ENCODE results near the gene RPL4.
A peak's percentile ranks its signal among the peaks of the same experiment; 100 is the strongest.
"Not testable (repeated sequence)": the region's sequence is repeated elsewhere in the genome, so short reads cannot be mapped to it uniquely, and the experiment has no call there.

Gene RPL4

DNA sequence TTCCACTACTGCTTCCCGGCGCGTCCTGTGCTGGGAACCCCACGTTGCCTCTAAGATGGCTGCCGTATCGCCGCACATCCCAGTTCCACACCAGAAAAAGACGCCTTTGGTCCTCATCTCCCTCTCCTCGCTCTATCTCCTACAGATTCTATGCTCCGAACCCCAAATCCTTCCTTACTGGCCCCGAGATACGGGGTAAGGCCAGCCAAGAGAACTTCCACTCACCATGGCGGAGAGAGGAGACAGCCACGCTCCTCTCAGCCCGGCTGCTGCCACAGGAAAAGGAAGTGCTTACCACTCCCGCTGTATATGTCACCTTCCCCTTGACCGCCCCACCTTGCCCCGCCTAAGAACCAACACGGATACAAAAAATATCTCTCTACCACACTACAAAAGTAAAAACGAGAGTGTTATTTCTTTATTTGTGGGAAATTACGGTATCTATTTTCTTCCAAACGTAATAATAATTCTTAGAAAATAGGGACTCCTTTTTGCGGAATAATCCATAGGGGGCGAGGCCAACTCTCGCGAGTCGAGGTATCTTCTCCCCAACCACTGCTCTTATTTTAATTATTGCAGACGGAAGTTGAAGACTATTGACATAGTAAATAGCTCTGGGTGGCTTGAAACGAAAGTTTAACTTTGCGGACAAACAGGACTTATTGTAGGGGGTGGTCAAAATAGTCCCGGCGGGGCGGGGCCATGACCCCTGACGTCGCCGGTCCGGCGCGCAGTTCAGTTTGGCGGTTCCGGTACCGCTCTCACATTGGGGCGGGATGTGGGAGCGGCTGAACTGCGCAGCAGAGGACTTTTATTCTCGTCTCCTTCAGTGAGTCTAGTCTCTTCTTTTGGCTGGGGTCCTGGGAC, at the start of gene RPL4, which contains the start of gene ZWILCH:
Gene RPL4, minus strand, starts transcription at position 293 of the 867 bp plus-strand sequence. Its CDS starts 65 bp downstream, at position 228.
Gene ZWILCH, plus strand, starts transcription at position 764 of the 867 bp plus-strand sequence. Its CDS starts 13 bp downstream, at position 777.
- peak; percentile 79 to 81 for DNase-seq

DNA sequence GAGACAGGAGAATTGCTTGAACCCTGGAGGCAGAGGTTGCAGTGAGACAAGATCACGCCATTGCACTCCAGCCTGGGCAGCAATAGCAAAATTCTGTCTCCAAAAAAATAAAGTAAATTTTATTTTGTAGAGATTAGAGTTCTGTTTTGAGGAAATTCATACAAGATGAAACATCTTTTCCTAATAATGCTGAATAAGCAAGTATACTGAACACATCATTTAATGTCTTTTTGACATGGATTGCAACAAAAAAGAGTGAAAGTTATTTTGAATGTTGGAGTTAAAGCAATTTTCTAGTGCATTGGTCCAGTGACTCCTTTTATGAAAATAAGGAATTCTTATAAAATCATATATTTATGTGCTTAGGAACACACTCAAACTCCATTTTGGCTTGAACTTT, 40.6 kb upstream of the RPL4 start:
- no peak for DNase-seq

DNA sequence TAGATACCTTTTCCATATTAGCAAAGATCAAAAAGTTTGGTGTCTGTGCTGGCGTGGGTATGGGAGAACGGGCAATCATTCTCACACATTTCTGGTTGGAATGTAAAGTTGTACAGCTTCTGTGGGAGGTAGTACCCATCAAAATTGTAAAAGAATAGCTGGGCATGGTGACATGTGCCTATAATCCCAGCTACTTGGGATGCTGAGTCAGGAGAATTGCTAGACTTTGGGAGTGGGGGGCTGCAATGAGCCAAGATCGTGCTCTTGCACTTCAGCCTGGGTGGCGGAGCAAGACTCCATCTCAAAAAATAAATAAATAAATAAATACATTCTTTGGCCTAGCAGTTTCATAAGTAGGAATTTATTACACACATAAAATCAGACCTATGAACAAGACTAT, 38.2 kb upstream of the RPL4 start:
- no peak for DNase-seq

DNA sequence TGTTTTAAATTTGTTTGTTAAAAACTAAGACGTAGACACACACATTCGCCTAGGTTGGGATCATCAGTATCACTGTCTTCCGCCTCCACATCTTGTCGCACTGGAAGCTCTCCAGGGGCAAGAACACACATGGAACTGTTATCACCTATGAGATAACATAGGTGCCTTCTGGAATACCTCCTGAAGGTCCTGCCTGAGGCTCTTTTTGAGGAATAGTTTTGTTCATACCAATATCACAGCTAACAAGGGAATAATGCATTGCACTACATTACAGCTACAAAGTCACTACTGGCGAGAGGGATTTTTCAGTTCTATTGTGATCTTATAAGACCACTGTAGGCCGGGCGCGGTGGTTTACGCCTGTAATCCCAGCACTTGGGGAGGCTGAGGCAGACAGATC, 30.4 kb upstream of the RPL4 start:
- no peak for DNase-seq

DNA sequence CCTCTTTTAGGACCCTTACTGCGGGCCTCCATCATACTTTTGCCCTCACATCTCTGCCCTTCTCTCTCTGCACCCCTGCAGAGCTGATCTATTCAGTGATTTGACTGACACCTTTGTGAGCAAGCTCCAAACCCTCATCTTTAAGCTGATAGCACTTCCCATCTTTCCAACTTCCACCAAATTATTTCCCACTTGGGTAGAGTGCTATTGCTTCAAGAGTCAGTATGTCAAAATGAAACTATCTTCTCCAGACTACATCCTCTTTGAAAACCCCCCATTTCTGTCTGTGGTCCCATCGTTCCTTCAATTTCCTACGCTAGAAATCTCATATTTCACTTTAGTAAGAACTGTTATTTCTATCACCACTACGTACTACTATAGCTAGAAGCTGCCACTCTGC, 20.2 kb upstream of the RPL4 start:
- DNase-seq: no peak

DNA sequence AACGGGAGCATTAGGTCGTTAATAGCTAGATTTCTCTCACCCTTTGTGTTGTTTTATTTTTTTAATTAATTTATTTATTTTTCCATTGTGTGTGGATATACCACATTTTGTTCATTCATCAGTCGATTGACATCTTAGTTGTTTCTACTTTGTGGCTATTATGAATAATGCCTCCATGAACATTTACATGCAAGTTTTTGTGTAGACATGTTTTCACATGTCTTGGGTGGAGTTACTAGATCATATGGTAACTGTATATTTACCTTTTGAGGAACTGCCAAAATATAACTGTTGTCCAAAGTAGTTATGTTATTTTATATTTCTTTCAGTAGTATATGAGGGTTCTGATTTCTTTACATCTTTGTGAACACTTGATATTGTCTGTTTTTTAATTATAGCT, 19.3 kb upstream of the RPL4 start:
- DNase-seq: no peak

DNA sequence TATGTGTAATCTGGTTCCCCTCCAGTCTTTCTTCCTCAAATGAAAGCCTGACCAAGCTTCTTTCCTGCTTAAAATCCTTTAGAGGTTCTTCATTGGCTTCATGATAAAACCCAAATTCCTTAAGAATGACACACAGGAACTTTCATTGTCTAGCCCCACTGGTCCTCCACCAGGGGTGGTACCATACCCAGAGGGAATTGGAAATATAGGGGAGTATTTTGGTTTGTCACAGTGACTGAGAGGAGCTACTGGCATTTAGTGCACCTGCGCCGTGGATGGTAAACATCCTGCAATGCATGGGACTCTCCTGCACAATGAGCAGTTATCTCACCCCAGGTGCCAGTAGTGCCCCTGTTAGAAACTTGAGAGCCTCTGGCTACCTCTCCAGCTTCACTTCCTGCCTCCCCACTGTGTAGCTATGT, 11.3 kb upstream of the RPL4 start:
- no peak for DNase-seq

DNA sequence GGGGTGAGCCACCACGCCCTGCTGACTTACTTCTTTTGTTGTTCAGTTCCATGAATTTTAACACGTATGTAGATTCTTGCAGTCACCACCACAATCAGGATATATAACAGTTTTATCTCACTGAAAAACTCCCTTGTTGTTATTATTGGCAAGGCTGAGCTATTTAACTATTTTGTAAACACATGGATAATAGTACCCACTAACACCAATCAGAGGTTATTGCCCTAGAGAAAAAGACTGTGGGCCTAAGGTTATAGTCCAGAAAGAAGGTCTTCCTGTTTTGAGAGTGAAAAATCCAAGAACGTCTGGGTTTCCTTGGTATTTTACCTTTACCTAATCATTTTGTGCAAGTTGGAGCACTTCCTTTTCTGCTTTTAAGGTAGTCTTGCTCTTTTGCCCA, 9.9 kb upstream of the RPL4 start:
- DNase-seq: no peak

DNA sequence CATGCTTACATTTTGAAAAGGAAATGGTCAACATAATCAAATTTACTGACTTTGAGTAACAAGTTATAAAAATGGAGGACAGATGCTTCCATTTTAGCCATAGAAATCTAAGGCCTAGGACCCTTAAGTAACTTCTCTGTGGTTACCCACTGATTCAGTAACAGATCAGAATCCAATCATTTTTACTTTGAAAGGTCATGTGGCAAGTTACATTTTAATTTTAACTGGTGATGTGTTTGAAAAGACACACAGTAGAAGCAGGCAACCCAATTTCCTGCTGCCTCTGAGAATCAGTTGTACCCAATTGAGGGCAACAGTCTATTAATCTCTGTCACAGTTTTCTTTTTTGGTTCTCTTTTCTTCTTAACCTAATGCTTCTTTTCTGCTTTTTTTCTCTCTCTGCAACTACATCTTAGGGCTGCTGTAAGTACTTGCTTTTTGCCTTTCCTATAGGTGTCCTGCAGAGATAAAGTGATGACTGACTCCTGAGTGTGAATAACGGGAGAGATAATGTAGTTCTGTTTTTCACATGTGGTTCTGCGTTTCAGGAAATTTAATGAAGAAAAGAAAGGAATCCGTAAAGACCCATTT, 3.7 kb upstream of the RPL4 start:
- DNase-seq: no peak

DNA sequence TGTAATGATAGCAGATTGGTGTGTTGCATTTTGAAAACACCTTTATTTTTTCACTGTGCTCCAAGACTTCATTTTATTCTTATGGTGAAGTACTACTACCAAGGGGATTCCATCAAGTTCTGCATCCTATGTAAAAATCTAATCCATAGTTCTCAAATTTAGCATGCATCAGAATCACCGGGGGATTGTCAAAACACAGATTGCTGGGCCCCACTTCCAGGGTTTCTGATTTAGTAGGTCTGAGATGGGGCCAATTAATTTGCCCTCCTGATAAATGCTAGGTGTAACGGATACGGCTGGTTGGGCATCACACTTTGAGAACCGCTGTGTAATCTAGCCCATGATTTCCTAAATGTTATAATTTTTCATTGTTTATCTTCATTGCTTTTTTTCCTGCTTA, 1.2 kb upstream of the RPL4 start:
- DNase-seq: no peak

DNA sequence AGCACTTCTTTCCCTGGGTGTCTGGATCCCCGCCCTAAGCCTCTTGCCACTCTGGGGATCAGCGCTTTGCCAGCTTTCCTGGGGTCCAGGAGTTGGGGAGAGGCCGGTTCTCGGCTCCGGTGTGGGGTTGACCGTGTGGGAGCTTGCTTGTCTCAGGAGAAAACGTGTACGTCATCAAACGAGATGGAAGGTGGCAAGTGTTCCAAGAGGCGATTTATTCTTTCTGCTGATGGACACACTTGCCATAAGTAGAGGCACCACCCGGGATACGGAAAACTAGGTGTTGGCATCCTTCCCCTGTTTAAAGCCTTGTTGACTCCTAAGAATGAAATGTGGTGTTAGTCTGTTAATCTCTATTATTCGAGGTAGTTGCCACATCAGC, 766 bp upstream of the RPL4 start:
- DNase-seq: no peak

DNA sequence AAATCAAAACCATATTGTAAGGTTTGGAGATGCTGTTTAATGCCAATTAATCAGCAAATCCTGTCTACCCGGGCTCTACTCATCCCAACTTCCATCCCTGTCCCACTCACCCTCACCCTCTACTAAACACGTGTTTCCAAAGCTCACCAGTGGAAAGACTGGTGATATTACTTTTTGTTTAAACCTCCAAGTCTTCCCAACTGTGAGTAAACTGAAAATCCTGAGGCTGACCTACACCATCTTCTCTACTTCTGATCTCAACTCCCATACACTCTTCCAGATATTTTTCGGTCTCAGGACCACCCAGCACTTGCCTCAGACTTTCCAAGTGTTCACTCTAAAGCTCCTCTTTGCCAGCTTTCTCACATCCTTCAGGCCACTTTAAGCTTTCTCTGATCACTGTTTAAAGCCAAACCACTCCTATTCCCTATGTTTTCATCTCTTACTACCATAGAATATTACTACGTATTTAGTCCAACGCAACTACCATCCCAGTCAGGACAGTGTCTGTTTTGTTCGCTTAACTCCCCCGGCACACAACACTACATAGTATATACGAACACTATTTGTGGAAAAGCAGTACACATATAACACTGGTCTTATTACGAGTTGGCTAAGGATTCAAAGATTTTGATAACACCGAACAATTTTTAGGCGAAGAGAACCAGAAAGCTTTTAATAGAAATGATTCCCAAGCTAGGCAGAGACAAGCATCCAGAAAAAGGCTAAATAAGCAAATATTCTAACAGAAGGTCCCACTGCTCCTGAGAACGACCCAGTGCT, 684 bp downstream of the RPL4 start:
- DNase-seq: no peak

DNA sequence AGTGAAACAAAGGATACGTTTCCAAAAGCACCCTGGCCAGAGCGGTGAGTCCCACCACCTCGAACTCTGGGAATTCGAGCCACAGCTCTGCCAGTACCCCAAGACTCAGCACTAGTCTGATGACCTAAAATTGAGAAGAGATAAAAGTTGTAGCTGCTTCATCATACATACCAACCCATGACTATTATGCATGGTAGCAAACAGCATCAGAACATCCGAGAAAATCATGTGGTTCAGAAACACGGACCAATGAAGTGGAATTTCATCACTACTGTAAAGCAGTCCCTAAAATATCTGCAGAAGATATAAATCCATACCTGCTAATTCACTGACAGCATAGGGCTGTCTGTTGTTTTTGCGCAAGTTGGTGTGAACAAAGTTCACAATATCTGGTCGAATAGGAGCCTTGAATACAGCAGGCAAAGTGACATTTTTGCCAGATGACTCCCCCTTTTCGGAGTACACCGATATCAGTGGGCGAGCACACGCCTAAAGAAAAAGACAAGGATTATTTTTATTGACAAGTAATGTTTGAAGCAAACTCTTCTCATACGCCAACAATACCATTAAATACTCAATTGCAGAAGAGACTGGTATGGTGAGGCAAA, 1.5 kb downstream of the RPL4 start:
- not testable (repeated sequence) for DNase-seq

DNA sequence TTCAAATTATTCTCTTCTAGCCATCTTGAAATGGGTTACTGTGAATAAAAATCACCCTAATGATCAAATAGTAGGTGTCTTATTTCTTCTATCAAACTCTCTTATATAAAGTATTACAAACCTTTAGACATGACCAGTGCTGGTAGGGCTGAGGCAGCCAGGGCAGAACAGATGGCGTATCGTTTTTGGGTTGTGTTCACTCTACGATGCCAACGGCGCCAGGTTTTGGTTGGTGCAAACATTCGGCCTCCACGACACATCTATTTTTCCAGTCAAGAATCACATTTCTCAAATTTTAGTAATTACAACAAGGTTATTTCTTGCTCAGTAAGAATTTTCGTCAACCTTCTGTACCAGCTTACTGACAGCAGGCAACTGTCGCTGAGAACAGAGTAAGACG, 2.2 kb downstream of the RPL4 start:
- DNase-seq: peak in 1 of 2 experiments; percentile 13

DNA sequence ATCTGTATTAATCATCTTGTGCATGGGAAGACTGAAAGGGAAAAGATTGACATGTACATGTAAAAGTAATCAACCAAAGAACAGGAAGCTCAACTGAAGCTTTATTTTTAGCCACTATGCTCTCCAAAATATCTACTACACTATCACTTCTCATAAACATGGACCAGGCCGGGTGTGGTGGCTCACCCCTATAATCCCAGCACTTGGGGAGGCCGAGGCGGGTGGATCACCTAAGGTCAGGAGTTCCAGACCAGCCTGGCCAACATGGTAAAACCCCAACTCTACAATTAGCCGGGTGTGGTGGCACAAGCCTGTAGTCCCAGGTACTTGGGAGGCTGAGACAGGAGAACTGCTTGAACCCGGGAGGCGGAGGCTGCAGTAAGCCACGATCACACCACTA, 4.3 kb downstream of the RPL4 start:
- DNase-seq: not testable (repeated sequence)

DNA sequence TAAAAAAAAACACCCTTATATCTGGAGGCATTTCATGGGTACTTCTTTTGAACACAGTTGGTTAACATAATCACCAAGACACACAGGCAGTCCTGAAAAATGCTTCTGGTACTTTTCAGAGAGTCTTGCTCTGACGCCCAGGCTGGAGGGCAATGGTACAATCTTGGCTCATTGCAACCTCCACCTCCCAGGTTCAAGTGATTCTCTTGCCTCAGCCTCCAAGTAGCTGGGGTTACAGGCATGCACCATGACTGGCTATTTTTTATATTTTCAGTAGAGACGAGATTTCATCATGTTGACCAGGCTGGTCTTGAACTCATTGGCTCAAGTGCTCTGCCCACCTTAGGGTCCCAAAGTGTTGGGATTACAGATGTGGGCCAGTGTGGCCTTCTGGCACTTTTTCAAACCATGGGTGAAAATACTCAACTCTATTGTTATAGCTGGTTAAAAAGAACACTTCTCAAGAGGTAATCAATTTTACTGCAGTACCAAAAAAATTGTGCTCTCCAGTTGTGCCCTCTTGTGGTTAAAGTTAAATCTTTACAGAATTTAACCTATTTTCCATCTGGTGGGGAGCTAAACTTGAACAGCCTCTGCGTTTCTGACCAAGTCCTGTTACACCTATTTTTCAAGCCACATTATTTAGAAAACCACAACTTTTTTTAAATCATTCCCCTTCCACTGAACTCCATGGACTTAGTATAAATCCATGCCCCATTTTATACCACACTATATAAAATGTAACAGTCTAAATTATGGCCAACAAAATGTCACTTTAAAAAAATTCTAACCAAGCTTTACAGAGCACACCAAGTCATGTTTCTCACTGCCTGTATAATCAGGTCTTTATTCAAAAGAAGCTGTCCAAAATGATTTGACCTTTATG, 5.9 kb downstream of the RPL4 start:
- peak in 1 of 2 experiments; percentile 39 for DNase-seq

DNA sequence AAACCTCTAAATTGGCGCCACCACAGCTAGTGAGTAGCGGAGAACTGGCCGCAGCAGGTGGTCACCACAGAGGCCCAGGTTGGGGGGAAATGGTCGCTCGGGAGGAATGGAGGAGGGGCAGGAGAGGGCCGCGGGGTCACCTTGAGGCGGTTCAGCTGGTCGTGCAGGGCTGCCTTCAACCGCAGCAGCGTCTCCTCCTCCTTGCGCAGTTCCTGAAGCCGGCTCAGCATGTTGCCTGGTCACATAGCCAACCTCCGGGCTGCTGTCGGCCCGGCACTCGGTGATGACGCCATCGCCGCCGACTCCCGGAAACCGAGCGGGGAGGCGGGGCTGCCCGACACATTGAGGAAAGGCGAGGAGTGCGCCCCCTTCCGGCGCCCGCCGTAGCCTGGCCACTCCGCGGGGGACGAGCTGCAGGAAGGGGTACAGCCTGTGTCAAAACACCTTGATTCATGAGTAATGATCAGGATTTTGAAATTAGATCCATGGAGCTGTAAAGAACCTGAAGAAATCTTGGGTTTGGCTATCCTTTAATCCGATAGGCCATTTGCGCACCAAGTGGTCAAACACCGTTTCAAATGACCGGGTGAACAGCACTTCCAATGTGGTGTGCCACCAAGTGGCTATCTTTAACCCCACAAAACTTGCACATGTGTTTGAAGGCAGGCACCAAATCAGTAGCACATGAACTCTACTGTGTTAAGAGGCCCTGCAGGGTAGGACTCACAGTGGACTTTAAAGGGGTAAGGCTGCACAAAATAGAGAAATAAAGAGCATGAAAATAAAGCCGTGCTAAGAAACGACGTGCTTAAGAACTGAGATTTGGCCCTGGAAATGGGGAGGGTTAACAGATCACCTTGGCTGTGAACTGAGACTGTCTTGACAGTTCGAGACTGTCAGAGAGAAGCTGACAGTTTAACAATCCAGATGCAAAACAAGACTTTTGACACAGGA, 6.9 kb downstream of the RPL4 start, which contains the start of gene SNAPC5:
Gene SNAPC5, minus strand, starts transcription at position 261 of the 954 bp plus-strand sequence. Its CDS starts 31 bp downstream, at position 230.
- DNase-seq: peak; percentile 73 to 93

DNA sequence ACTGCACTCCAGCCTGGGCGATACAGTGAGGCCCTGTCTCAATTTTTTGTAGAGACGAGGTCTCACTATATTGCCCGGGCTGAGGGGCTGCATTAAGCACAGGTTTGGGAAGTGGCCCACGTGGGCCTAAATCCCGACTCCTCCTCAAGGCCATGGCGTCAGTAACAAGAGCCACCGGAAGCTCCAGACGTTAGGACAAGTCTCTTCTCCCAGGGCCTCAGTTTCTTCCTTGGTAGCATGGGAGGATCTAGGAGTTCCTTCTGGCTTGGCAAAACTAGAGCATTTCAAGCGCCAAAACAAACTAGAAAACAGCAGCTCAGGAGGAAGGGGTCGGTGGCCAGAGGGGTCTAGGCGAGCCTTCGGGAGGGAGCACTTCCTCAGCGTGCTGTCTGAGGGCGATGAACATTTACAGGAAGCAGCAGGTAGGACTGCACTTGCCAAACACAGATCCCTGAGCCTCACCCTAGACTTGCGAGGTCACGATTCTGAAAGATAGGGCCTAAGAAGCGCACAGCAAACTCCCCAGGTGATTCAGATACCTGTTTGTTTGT, 7.6 kb downstream of the RPL4 start:
- DNase-seq: no peak

DNA sequence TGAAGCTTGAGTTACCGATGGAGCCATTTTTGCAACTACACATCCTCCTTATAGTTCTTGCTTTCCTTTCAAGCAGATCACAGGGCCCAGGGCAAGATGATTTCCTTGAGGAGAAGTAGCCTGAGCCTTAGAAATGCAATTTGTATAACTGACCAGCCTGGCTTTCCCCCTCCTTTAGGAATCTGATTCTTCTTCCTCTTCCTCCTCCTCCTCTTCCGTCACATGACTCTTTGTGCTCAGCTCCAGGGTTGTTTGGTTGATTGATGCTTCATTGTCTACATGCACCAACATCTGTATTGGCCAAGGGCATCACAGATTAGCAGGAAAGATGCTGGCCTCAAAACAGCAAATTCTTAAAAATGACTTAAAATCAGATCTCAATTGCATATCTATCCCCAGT, 10.4 kb downstream of the RPL4 start:
- DNase-seq: no peak

DNA sequence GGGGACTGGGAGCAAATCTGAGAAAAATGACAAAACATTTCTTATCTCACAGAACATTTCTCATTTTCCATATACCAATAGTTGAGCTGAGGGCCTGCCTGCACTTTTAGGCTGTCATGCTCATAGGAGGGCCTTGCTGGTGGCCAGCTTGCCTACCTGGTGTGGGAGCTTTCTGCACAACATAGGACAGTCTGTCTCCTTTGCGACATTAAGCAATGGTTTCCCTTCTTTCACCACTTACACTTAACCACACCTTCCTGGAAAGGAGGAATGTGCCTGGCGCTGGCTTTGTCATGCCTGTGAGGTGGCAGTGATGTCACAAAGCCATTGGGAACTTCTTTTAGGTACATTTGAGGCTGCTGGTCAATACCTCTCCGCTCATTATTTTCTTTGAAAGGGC, 12.8 kb downstream of the RPL4 start:
- no peak for DNase-seq

Data from NCI-H446 (cell line).